CD4-positive, alpha-beta T cell treated with Interleukin-12 subunit alpha and Interleukin-12 subunit beta, for 1 hour (primary cell): Measurements from ENCODE around the gene LUC7L.
"Not testable (repeated sequence)": the region's sequence is repeated elsewhere in the genome, so short reads cannot be mapped to it uniquely, and the experiment has no call there.

Experiments
- DNase-seq: peaks from one replicate; pipeline ENCODE4 v3.0.0-alpha.2; 2020

Gene LUC7L

GRCh38 chr16:178668-179015 is 50.6 kb downstream of the LUC7L start:
- no peak for DNase-seq

- no peak for DNase-seq
Observed at GRCh38 chr16:177981-178667, 51.1 kb downstream of the LUC7L start.

- DNase-seq, result no peak
Observed at GRCh38 chr16:177394-177822, 51.8 kb downstream of the LUC7L start.

- DNase-seq, result not testable (repeated sequence)
Observed at GRCh38 chr16:176477-177382, 52.5 kb downstream of the LUC7L start, which contains the start of gene HBA1. Gene HBA1 (plus strand): TSS chr16:176680. CDS start chr16:176717, 37 bp downstream.

- not testable (repeated sequence) for DNase-seq
Observed at GRCh38 chr16:176006-176405, 53.2 kb downstream of the LUC7L start.

- no peak for DNase-seq
Observed at GRCh38 chr16:175011-175949, 54.0 kb downstream of the LUC7L start.

GRCh38 chr16:173928-174769 is 55.1 kb downstream of the LUC7L start:
- DNase-seq, result not testable (repeated sequence)

- not testable (repeated sequence) for DNase-seq
Observed at GRCh38 chr16:173211-173854, 55.9 kb downstream of the LUC7L start.

- not testable (repeated sequence) for DNase-seq
Observed at GRCh38 chr16:172374-172941, 56.8 kb downstream of the LUC7L start, which contains the start of gene HBA2. Gene HBA2 (plus strand): TSS chr16:172876. CDS start chr16:172913, 37 bp downstream.

- no peak for DNase-seq
Observed at GRCh38 chr16:170788-171187, 58.5 kb downstream of the LUC7L start.

- DNase-seq, result not testable (repeated sequence)
Observed at GRCh38 chr16:170088-170507, 59.2 kb downstream of the LUC7L start.

GRCh38 chr16:169014-169413 is 60.2 kb downstream of the LUC7L start:
- DNase-seq, result no peak

- DNase-seq, result no peak
Observed at GRCh38 chr16:168424-168823, 60.8 kb downstream of the LUC7L start.

- no peak for DNase-seq
Observed at GRCh38 chr16:167122-167690, 62.0 kb downstream of the LUC7L start.

GRCh38 chr16:166375-167121 is 62.7 kb downstream of the LUC7L start:
- no peak for DNase-seq

GRCh38 chr16:165539-166374 is 63.5 kb downstream of the LUC7L start, which contains the start of gene HBM:
Gene HBM (plus strand): TSS chr16:165978. CDS start chr16:165998, 20 bp downstream.
- no peak for DNase-seq

- no peak for DNase-seq
Observed at GRCh38 chr16:164827-165538, 64.3 kb downstream of the LUC7L start.
